Mammary epithelial cell (primary cell): ENCODE results near the gene CLDN7.

Experiments
- CTCF ChIP-seq, 2 donors: IDR thresholded peaks in 1 of 2; conservative IDR thresholded peaks in 1 of 2; 2 replicates each; pipeline ENCODE4 v1.5.1; 2011 to 2012; ENCODE audit warnings: inconsistent platforms in 2 of 2, low read length in 2 of 2, mild to moderate bottlenecking in 2 of 2, control low read depth in 1 of 2, low read depth in 1 of 2; ENCODE audit not compliant: insufficient read depth in 1 of 2; ENCODE audit errors: extremely low read depth in 1 of 2
- EZH2 ChIP-seq: IDR thresholded peaks from 2 replicates; pipeline ENCODE4 v1.6.1; 2012; ENCODE audit warnings: low read length, inconsistent platforms, borderline replicate concordance

- TF ChIP-seq CTCF (conservative IDR thresholded peaks at IDR 0.05 in 1 of 2, IDR thresholded peaks at IDR 0.05 in 1 of 2; ENCODE audit: extremely low read depth in 1 of 2, insufficient read depth in 1 of 2, low read depth in 1 of 2, low read length in 2 of 2) (no peak), EZH2 (no peak)
Measured at GRCh38 chr17:7235693-7236665, 26.3 kb downstream of the CLDN7 start.
